Adipose tissue (tissue), 3 donors: Measurements from ENCODE around the gene MAP2K5. TPM values are rescaled to one million over a fixed set of nuclear protein-coding genes. Genes with fewer than 3 reads are reported as not detected.
A peak's percentile ranks its signal among the peaks of the same experiment; 100 is the strongest.

Experiments
- H3K27ac ChIP-seq: one replicate; pipeline ENCODE4 v1.5.1; 2013; ENCODE audit warnings: low read depth, low read length
- WGBS, 3 donors: extraction: QIAGEN DNeasy Blood & Tissue Kit; methylation state at CpG; one replicate each; pipeline ENCODE4 v1.1.7; 2013; 5-methylcytosine and 5-hydroxymethylcytosine counted together
- polyA plus RNA-seq, 3 donors: library from polyadenylated mRNA; stranded (reverse); fragments of 200-250 nt; gene quantifications; one replicate each; pipeline ENCODE4 v1.2.3, GENCODE V29; 2013
- donor health status: healthy with polysubstance abuse.
- donor health status: Bipolar disorder and iron deficiency.
- donor health status: healthy.

Gene MAP2K5
- polyA plus RNA-seq, 3 donors = 10.3 to 13.3 (median 10.7) TPM

GRCh38 chr15:67520321-67521028 is 22.0 kb upstream of the MAP2K5 start:
- no peak overlapping the region for H3K27ac ChIP-seq
- 11 to 14% (median 14%) methylated on average over 24 of the region's 24 CpGs for WGBS, 3 donors

DNA sequence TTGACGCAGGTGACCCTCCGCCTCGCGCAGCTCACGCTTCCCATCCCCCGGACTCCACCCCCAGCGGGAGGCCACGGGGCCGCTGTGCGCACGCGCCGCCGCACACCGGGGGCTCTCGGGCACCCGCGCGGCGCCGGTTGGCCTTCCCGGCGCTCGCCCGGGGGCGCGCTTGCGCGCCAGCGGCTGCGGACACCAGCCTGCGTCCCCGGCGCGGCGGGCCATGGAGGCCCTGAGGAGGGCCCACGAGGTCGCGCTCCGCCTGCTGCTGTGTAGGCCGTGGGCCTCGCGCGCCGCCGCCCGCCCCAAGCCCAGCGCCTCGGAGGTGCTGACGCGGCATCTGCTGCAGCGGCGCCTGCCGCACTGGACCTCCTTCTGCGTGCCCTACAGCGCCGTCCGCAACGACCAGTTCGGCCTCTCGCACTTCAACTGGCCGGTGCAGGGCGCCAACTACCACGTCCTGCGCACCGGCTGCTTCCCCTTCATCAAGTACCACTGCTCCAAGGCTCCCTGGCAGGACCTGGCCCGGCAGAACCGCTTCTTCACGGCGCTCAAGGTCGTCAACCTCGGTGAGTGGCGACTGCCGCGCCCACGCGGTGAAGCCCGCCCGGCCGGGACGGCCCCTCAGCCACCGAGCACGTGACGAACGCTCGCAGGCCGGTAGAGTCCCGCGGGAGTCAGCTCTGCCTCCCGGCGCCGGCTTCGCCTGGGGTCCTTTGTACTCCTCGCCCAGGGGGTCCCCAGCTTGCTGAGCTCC is 21.3 kb upstream of the MAP2K5 start, which contains the start of gene C15orf61:
C15orf61 (plus strand) TSS at position 103 of the 754 bp plus-strand sequence; CDS start at position 221, 118 bp downstream.
- WGBS, 3 donors = 0 to 1% (median 0%) methylated on average over 79 to 94 of the region's 94 CpGs
- H3K27ac ChIP-seq = peak within 1 kb of the TSS; percentile 48

GRCh38 chr15:67521783-67522568 is 20.5 kb upstream of the MAP2K5 start:
- WGBS, 3 donors = 1 to 2% (median 1%) methylated on average over 23 of the region's 23 CpGs
- peak overlapping the region; percentile 48 for H3K27ac ChIP-seq

DNA sequence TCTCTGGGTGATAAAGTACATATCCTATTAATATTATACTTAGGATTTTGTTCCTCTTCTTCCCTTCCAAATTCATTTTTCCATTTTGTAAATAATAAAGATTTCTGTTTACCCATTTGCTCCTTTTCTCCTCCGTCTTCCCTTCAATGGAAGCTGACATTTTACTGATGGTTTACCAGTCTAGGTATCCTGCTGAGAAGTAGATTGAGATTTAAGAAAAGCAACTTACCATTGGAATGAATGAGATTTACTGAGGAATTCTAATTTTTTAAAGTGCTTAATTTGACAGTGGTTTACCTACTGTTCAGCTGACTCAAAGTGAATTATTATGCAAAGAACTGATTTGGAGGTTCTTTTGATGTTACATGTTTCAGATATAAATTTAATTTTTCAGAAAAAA is 19.2 kb upstream of the MAP2K5 start:
- WGBS, 3 donors = 62 to 92% (median 65%) methylated on average over 1 of the region's 1 CpG
- H3K27ac ChIP-seq = no peak overlapping the region

- no peak overlapping the region for H3K27ac ChIP-seq
Measured at GRCh38 chr15:67524235-67524634, 18.3 kb upstream of the MAP2K5 start.

- 95 to 99% (median 98%) methylated on average over 3 of the region's 3 CpGs for WGBS, 3 donors
Measured at GRCh38 chr15:67528513-67528912, 14.0 kb upstream of the MAP2K5 start.

GRCh38 chr15:67531379-67531914 is 11.1 kb upstream of the MAP2K5 start:
- WGBS, 3 donors = 56 to 88% (median 60%) methylated on average over 3 of the region's 3 CpGs
- no peak overlapping the region for H3K27ac ChIP-seq

More at GRCh38 chr15:67528513-67528912, 14.0 kb upstream of the MAP2K5 start:
- no peak overlapping the region for H3K27ac ChIP-seq

GRCh38 chr15:67533873-67534272 is 8.6 kb upstream of the MAP2K5 start:
- WGBS, 3 donors = 64 to 91% (median 83%) methylated on average over 1 of the region's 1 CpG
- H3K27ac ChIP-seq = no peak overlapping the region

- no peak overlapping the region for H3K27ac ChIP-seq
- WGBS, 3 donors = 92 to 100% (median 93%) methylated on average over 1 of the region's 1 CpG
Measured at GRCh38 chr15:67534360-67534759, 8.1 kb upstream of the MAP2K5 start.

GRCh38 chr15:67537771-67538170 is 4.7 kb upstream of the MAP2K5 start:
- WGBS, 3 donors = 100% methylated on average over 1 of the region's 1 CpG
- no peak overlapping the region for H3K27ac ChIP-seq

DNA sequence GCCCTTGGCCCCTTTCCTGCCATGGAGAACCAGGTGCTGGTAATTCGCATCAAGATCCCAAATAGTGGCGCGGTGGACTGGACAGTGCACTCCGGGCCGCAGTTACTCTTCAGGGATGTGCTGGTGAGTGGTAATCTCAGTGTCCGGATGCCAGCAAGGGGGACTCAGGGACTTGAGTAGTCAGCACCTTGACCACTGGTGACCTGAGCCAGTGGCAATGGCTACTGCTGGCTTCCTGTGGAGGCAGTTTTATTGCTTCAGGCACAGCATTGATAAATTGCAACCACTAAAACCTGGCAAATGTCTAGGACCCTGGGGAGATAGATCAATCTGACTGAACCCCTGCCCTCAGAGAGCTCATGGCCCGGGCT is 830 bp downstream of the MAP2K5 start:
- H3K27ac ChIP-seq = no peak overlapping the region
- 23 to 39% (median 28%) methylated on average over 7 of the region's 7 CpGs for WGBS, 3 donors

GRCh38 chr15:67544475-67544874 is 2.0 kb downstream of the MAP2K5 start:
- WGBS, 3 donors = 79 to 97% (median 96%) methylated on average over 3 of the region's 3 CpGs

DNA sequence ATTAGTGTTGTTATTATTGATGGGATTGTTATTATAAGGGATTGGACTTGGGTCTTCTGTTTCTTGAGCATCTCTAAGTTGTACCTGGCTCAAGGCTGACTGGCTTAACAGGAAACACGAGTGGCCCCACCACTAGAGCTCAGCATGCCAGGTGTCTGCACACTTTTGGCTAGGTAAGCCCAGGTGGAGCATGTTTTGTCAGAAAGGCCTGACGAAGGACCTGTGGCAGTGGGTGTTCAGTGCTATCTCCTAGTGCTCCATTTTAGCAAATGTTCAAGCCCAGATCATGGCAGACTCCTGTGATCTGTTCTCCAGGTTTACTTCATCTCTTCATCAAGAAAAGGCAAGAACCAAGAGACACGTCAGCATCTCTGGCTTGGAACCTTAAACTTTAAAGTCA is 3.4 kb downstream of the MAP2K5 start:
- H3K27ac ChIP-seq = no peak overlapping the region
- 70 to 90% (median 72%) methylated on average over 3 of the region's 3 CpGs for WGBS, 3 donors

More at GRCh38 chr15:67544475-67544874, 2.0 kb downstream of the MAP2K5 start:
- H3K27ac ChIP-seq = no peak overlapping the region

DNA sequence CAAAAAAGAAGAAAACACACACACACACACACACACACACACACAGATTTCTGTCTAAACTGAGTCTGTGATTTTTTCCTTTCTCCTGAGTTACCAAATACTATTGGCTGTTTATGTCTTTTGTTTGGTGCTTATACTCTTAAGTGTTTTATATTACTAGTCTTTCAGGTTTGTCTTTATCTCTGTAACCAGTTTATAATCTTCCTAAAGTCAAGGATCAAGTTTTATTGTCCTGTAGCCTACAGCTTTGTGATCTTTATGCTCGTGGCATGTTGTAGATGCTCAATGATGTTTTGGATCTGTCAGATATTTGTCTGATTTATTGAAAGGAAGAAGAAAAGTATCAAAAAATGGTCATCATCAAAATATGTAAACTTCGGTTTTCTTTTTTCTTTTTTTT is 4.6 kb downstream of the MAP2K5 start:
- H3K27ac ChIP-seq = no peak overlapping the region

DNA sequence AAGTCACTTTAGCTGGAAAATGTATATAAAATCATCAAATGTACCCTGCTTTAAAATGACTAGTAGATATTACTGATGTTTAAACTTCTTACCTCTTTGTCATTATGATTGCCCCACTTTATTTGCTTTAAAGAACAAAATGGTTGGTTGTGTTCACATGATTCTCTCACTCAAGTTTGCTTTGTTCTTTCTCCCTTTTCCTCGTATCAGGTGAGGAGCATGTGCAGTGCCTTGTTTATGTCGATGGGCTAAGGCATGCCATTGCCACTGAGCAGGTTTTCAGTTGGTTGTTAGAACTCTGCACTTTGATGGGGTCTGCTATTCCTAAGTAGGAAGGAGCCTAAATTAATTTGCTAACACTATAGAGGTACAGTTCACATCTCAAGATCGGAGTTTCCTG is 5.3 kb downstream of the MAP2K5 start:
- 66 to 84% (median 81%) methylated on average over 3 of the region's 3 CpGs for WGBS, 3 donors

More for the DNA sequence above, 4.6 kb downstream of the MAP2K5 start:
- WGBS, 3 donors = 79 to 92% (median 90%) methylated on average over 2 of the region's 2 CpGs

GRCh38 chr15:67548236-67548852 is 5.8 kb downstream of the MAP2K5 start:
- 54 to 79% (median 68%) methylated on average over 2 of the region's 2 CpGs for WGBS, 3 donors
- H3K27ac ChIP-seq = no peak overlapping the region

More for the DNA sequence above, 5.3 kb downstream of the MAP2K5 start:
- no peak overlapping the region for H3K27ac ChIP-seq

DNA sequence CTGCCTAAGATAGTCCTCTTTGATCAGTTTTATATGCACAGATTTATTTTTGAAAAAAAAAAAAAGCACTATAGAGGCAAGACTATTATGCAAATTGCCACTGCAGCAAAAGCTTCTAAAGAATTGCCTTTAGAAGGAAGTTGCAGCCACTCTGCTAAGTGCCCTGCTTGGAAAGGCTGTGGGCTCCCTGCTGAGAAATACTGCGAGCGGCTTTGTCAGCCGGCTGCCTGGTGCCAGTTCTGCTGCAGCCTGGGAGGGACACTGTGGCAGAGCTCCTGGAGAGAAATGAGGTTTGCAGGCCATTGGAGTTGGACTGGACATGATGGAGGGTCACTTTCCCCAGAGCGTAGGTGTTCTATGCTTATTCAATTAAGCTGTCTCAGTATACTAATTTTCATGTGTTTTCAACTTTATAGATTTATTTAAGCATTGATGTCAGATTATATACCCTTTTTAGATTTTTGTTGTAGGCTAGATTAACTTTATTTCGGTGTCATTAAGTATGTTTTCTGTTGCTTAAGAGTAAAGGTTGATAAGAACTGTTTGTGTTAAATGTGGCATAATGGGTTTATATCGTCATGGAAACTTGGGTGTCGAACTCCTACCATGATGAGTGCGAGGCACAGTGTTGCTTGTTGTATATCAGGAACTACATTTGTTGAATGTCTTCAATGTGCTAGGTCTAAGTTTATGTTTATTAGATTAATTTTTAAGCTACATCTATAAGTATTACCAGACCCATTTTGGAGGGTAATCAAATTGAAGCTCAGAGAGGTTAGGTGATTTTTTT is 6.6 kb downstream of the MAP2K5 start:
- WGBS, 3 donors = 75 to 80% (median 80%) methylated on average over 8 of the region's 8 CpGs
- H3K27ac ChIP-seq = no peak overlapping the region
